Endothelial cell of umbilical vein (primary cell): ENCODE measurements around the gene HLA-DPB1. TPM values are rescaled to one million over a fixed set of nuclear protein-coding genes. Genes with fewer than 3 reads are reported as not detected.

Experiments
- BruUV-seq: library from RNA; stranded (reverse); fragments of 400-500 nt; replicated peaks from 2 replicates; lab custom pipeline; 2021; lab: Mats Ljungman, UMichigan
- CTCF ChIA-PET: fragments of 300-600, 350-600 bp; sonication (Branson Sonifier 250); formaldehyde crosslinking; loops from one replicate; lab custom pipeline; 2021; ENCODE audit warnings: antibody characterized with exemption, inconsistent platforms; lab: Charles Lee
- POLR2A ChIA-PET: fragments of 300-600, 350-600 bp; sonication (Branson Sonifier 250); formaldehyde crosslinking; loops from one replicate; lab custom pipeline; 2021; ENCODE audit warnings: antibody characterized with exemption, inconsistent platforms; lab: Charles Lee
- DNase-seq: peaks from one replicate; pipeline ENCODE4 v3.0.0-alpha.2; 2011; ENCODE audit warnings: low read depth, low spot score
- FAIRE-seq: peaks from 2 replicates; lab custom pipeline; 2011; peaks lifted over from hg19 to GRCh38; lab: Jason Lieb, UNC
- H2AFZ ChIP-seq: 2 replicates; pipeline ENCODE4 v1.6.0; 2012; ENCODE audit warnings: low read depth, low read length, control low read depth, inconsistent platforms
- H3K27ac ChIP-seq: 2 replicates; pipeline ENCODE4 v1.5.1; 2011; ENCODE audit warnings: low read depth, mild to moderate bottlenecking, control low read depth, low read length, moderate library complexity; ENCODE audit not compliant: insufficient read depth
- H3K27me3 ChIP-seq, 2 experiments: 2 replicates each; pipeline versions ENCODE4 v1.6.0 to v1.6.1; 2011; ENCODE audit warnings: low read length in 2 of 2, mixed read lengths in 1 of 2; ENCODE audit not compliant: control insufficient read depth in 2 of 2, insufficient read depth in 2 of 2
- H3K36me3 ChIP-seq, 2 experiments: 2 replicates in 1 of 2; 3 replicates in 1 of 2; pipeline ENCODE4 v1.5.1; 2011; ENCODE audit warnings: low read length in 2 of 2, mild to moderate bottlenecking in 1 of 2, moderate library complexity in 1 of 2; ENCODE audit not compliant: control insufficient read depth in 2 of 2, insufficient read depth in 2 of 2; ENCODE audit errors: extremely low read depth in 1 of 2
- H3K4me1 ChIP-seq: 3 replicates; pipeline ENCODE4 v1.5.1; 2011; ENCODE audit warnings: mild to moderate bottlenecking, low read length; ENCODE audit not compliant: control insufficient read depth, insufficient read depth; ENCODE audit errors: extremely low read depth
- H3K4me2 ChIP-seq: 2 replicates; pipeline ENCODE4 v1.6.1; 2011; ENCODE audit warnings: low read length, control low read depth, mixed read lengths; ENCODE audit not compliant: insufficient read depth
- H3K4me3 ChIP-seq, 3 experiments: fragments of 200-600 bp in 1 of 3; sonication (generic), shearing (Covaris generic) in 1 of 3; replicated peaks in 1 of 3; 2 replicates each; pipeline ENCODE4 v1.5.1; 2011 to 2016; ENCODE audit warnings: control low read depth in 3 of 3, low read length in 3 of 3, mild to moderate bottlenecking in 2 of 3, inconsistent platforms in 1 of 3, low read depth in 1 of 3, moderate library complexity in 1 of 3; ENCODE audit not compliant: insufficient read depth in 1 of 3
- H3K79me2 ChIP-seq: 2 replicates; pipeline ENCODE4 v1.6.0; 2012; ENCODE audit warnings: low read length, inconsistent platforms; ENCODE audit not compliant: control insufficient read depth, insufficient read depth
- H3K9ac ChIP-seq: replicated peaks from 2 replicates; pipeline ENCODE3; 2011; ENCODE audit warnings: low read length, control low read depth; ENCODE audit not compliant: insufficient read depth; ENCODE audit errors: extremely low read depth
- H3K9me1 ChIP-seq: replicated peaks from 3 replicates; pipeline ENCODE4 v1.6.0; 2011; ENCODE audit warnings: mild to moderate bottlenecking, low read length; ENCODE audit not compliant: control insufficient read depth, insufficient read depth; ENCODE audit errors: extremely low read depth
- H3K9me3 ChIP-seq: replicated peaks from 2 replicates; pipeline ENCODE4 v1.5.1; 2012; ENCODE audit warnings: low read length, inconsistent platforms; ENCODE audit not compliant: control insufficient read depth, insufficient read depth
- H4K20me1 ChIP-seq: replicated peaks from 2 replicates; pipeline ENCODE3; 2011; ENCODE audit warnings: mild to moderate bottlenecking, low read length; ENCODE audit not compliant: control insufficient read depth, insufficient read depth; ENCODE audit errors: extremely low read depth
- CTCF ChIP-seq, 2 donors: IDR thresholded peaks; 1 replicate in 1 of 2; 2 replicates in 1 of 2; pipeline ENCODE4 v1.5.1; 2011; ENCODE audit warnings: low read length in 2 of 2, mild to moderate bottlenecking in 2 of 2, moderate library complexity in 2 of 2, control low read depth in 1 of 2, inconsistent platforms in 1 of 2, low read depth in 1 of 2; ENCODE audit not compliant: insufficient read depth in 1 of 2; ENCODE audit errors: extremely low read depth in 1 of 2
- EZH2 ChIP-seq: IDR thresholded peaks from 2 replicates; pipeline ENCODE4 v1.6.1; 2012; ENCODE audit warnings: borderline replicate concordance, low read depth, mild to moderate bottlenecking, moderate library complexity, low read length, inconsistent platforms; ENCODE audit not compliant: severe bottlenecking
- GATA2 ChIP-seq: IDR thresholded peaks from 2 replicates; pipeline ENCODE4 v1.7.0; 2011; ENCODE audit warnings: low read depth, mild to moderate bottlenecking, moderate library complexity, mixed read lengths, low read length; ENCODE audit not compliant: insufficient read length, insufficient read depth
- JUN ChIP-seq: IDR thresholded peaks from 2 replicates; pipeline ENCODE4 v1.6.1; 2011; ENCODE audit warnings: borderline replicate concordance, low read depth; ENCODE audit not compliant: insufficient read length, insufficient read depth
- MAX ChIP-seq: IDR thresholded peaks from 2 replicates; pipeline ENCODE4 v1.6.1; 2011; ENCODE audit not compliant: insufficient read depth, insufficient read length
- MYC ChIP-seq: IDR thresholded peaks from one replicate; pipeline ENCODE4 v1.6.1; 2011; ENCODE audit warnings: mild to moderate bottlenecking, low read depth, low read length
- POLR2A ChIP-seq: IDR thresholded peaks from 2 replicates; pipeline ENCODE4 v1.6.1; 2012; ENCODE audit warnings: low read depth, mild to moderate bottlenecking, control low read depth, low read length
- POLR2AphosphoS5 ChIP-seq: IDR thresholded peaks from 2 replicates; pipeline ENCODE4 v1.6.1; 2012; ENCODE audit warnings: low read depth, mild to moderate bottlenecking, control low read depth, low read length, moderate library complexity; ENCODE audit not compliant: insufficient read depth
- dilution Hi-C: fragments of 300-500 bp; cut with MboI; formaldehyde crosslinking; loops from one replicate; pipeline ENCODE4 v1.15.0; 2019; ENCODE audit warnings: low sequenced_read_pairs; ENCODE audit not compliant: extremely low pct_ligation_motif_present
- intact Hi-C: fragments of 100-400 bp; cut with micrococcal nuclease; formaldehyde crosslinking; loops from one replicate; pipeline ENCODE4 v1.10.0; 2022
- polyA plus RNA-seq, 4 experiments: library from polyadenylated mRNA; depleted of rRNA in 3 of 4; stranded (reverse) in 3 of 4; unstranded in 1 of 4; fragments of >200 nt; gene quantifications; 2 replicates each; pipeline versions ENCODE4 v1.2.1 to v1.2.3, GENCODE V29; 2011 to 2012; ENCODE audit warnings: missing spikeins in 1 of 4
- total RNA-seq: library from RNA; stranded (reverse); gene quantifications from 2 replicates; pipeline ENCODE4 v1.2.3, GENCODE V29; 2021

Gene HLA-DPB1
- total and polyA plus RNA-seq, 2 donors (not counting 3 experiments of a cell fraction or from before 2014, with no cell fraction given) = 2.3 to 38.0 TPM

DNA sequence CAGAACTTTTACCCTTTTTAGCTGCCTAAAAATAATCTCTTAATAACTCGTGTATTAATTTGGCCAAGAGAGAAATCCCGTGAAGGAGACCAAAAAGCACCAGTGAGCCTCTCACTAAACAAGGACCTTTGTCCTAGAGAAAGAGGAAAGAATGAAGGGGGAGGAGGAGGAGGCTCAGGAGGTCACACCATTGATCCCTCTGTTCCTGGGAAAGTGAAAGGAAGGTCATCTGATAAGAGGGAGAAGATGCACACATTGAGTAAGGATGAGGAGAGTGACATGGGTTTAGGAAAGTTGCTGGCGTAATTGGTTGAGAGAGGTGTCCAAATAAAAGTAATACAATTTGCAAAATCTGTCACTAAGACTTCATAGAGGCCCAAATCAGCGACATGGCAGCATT lies 49.2 kb downstream of the HLA-DPB1 start:
- H3K4me2 ChIP-seq = no peak overlapping the region
- peaks cover 17 to 29% of the 10 kb centered on the region in 2 experiments for H3K27me3 ChIP-seq
- BruUV-seq = no TSS peak
- intact Hi-C loops (no loop called here), dilution Hi-C loops (no loop called here)
- no peaks in the 10 kb centered on the region for H3K9me3 ChIP-seq
- H3K27ac ChIP-seq = no peak overlapping the region
- H4K20me1 ChIP-seq = no peaks in the 10 kb centered on the region
- H3K9me1 ChIP-seq = no peaks in the 10 kb centered on the region
- H2AFZ ChIP-seq = no peak overlapping the region
- ChIA-PET CTCF (interaction anchor here (0.5 to 4.3 kb wide), 14 partner anchors 8 to 215 kb away, joined by 3 to 55 read pairs (median 10); no protein-coding TSS in a partner anchor), POLR2A (no interaction called here)
- no peak overlapping the region for H3K4me3 ChIP-seq
- H3K36me3 ChIP-seq = no peaks in the 10 kb centered on the region
- TF ChIP-seq POLR2A = no peak
- no peak for TF ChIP-seq GATA2
- no peak for TF ChIP-seq EZH2
- TF ChIP-seq CTCF (IDR thresholded peaks at IDR 0.05; ENCODE audit: extremely low read depth in 1 of 2, insufficient read depth in 1 of 2, low read depth in 1 of 2, low read length in 2 of 2) = no peak
- TF ChIP-seq JUN = no peak
- no peak for TF ChIP-seq POLR2AphosphoS5
- no peak for TF ChIP-seq MYC
- TF ChIP-seq MAX = no peak
- no peak for DNase-seq
- H3K79me2 ChIP-seq = no peaks in the 10 kb centered on the region
- H3K9ac ChIP-seq = no peak overlapping the region
- H3K4me1 ChIP-seq = no peaks in the 10 kb centered on the region
- no peak for FAIRE-seq
